Stomach smooth muscle (tissue), 2 donors: ENCODE measurements around the gene PLXNB1.

Source experiments
- H3K27ac ChIP-seq: one replicate; pipeline ENCODE4 v1.7.0; 2013; ENCODE audit warnings: mild to moderate bottlenecking, low read length, inconsistent platforms
- H3K27me3 ChIP-seq, 2 donors: one replicate each; pipeline ENCODE4 v1.7.0; 2013; ENCODE audit warnings: low read length in 2 of 2; ENCODE audit not compliant: insufficient read depth in 2 of 2, control insufficient read depth in 1 of 2
- H3K36me3 ChIP-seq, 2 donors: one replicate each; pipeline ENCODE4 v1.7.0; 2013; ENCODE audit warnings: low read length in 2 of 2; ENCODE audit not compliant: control insufficient read depth in 2 of 2, insufficient read depth in 2 of 2
- H3K4me1 ChIP-seq: one replicate; pipeline ENCODE4 v1.7.0; 2013; ENCODE audit warnings: low read length; ENCODE audit not compliant: control insufficient read depth, insufficient read depth
- H3K4me3 ChIP-seq, 2 donors: one replicate each; pipeline ENCODE4 v1.7.0; 2013; ENCODE audit warnings: low read length in 2 of 2
- H3K9ac ChIP-seq, 2 donors: one replicate each; pipeline ENCODE4 v1.7.0; 2013; ENCODE audit warnings: low read length in 2 of 2, mild to moderate bottlenecking in 1 of 2
- H3K9me3 ChIP-seq, 2 donors: one replicate each; pipeline ENCODE4 v1.7.0; 2013; ENCODE audit warnings: low read length in 2 of 2; ENCODE audit not compliant: control insufficient read depth in 2 of 2
- donor health status: healthy.
- donor health status: Pancreatic carcinoma.

The PLXNB1 gene

GRCh38 chr3:48418140-48418539, 11.7 kb downstream of the PLXNB1 start:
- Histone ChIP-seq H3K4me3 (no peak overlapping the region), H3K27ac (peak overlapping the region; percentile 18), H3K9me3 (no peaks in the 10 kb centered on the region), H3K36me3 (peaks cover 11 to 54% of the 10 kb centered on the region in 2 donors), H3K4me1 (peaks cover 32% of the 10 kb centered on the region), H3K27me3 (no peaks in the 10 kb centered on the region), H3K9ac (no peak overlapping the region)

- H3K27me3 ChIP-seq, result no peaks in the 10 kb centered on the region
- peaks cover 28% of the 10 kb centered on the region for H3K4me1 ChIP-seq
- peak overlapping the region; percentile 18 for H3K27ac ChIP-seq
- no peaks in the 10 kb centered on the region for H3K9me3 ChIP-seq
- no peak overlapping the region for H3K4me3 ChIP-seq
- peaks cover 11 to 58% of the 10 kb centered on the region in 2 donors for H3K36me3 ChIP-seq
- H3K9ac ChIP-seq, result no peak overlapping the region
Observed at GRCh38 chr3:48417529-48418108, 12.3 kb downstream of the PLXNB1 start.

DNA sequence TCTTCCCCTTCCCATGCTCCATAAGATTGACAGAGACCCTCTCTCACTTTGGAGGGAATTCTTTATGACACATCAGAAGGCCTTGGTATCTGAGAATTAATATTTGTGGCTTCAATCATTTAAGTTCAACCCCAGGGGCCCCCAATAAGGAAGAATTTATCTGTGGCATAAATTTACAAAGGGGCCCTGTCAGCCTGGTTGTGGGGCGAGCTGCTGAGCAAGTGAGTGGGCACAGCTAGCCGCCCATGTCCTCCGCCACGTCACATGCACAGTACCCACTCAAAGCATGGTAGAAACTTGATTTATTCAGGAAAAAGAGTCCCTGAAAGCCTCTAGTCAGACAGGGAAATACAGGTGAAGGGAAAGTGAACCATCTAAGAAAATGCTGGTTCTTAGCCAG, 13.3 kb downstream of the PLXNB1 start:
- H3K36me3 ChIP-seq, result peaks cover 22 to 66% of the 10 kb centered on the region in 2 donors
- no peak overlapping the region for H3K4me3 ChIP-seq

GRCh38 chr3:48416091-48416505, 13.8 kb downstream of the PLXNB1 start:
- peaks cover 23 to 70% of the 10 kb centered on the region in 2 donors for H3K36me3 ChIP-seq
- H3K4me1 ChIP-seq, result peaks cover 24% of the 10 kb centered on the region
- H3K27me3 ChIP-seq, result no peaks in the 10 kb centered on the region

More for the DNA sequence above, 13.3 kb downstream of the PLXNB1 start:
- Histone ChIP-seq H3K4me1 (peaks cover 24% of the 10 kb centered on the region), H3K9me3 (no peaks in the 10 kb centered on the region), H3K27ac (no peak overlapping the region), H3K9ac (no peak overlapping the region), H3K27me3 (no peaks in the 10 kb centered on the region)

GRCh38 chr3:48415251-48415953, 14.5 kb downstream of the PLXNB1 start:
- H3K4me3 ChIP-seq, result no peak overlapping the region
- H3K27me3 ChIP-seq, result no peaks in the 10 kb centered on the region
- peaks cover 24 to 71% of the 10 kb centered on the region in 2 donors for H3K36me3 ChIP-seq
- H3K9me3 ChIP-seq, result no peaks in the 10 kb centered on the region
- H3K9ac ChIP-seq, result no peak overlapping the region
- H3K27ac ChIP-seq, result peak overlapping the region; percentile 46
- H3K4me1 ChIP-seq, result peaks cover 24% of the 10 kb centered on the region

More at GRCh38 chr3:48416091-48416505, 13.8 kb downstream of the PLXNB1 start:
- H3K9me3 ChIP-seq, result no peaks in the 10 kb centered on the region
- no peak overlapping the region for H3K4me3 ChIP-seq
- no peak overlapping the region for H3K9ac ChIP-seq
- H3K27ac ChIP-seq, result peak overlapping the region; percentile 46

- no peak overlapping the region for H3K9ac ChIP-seq
- H3K9me3 ChIP-seq, result no peaks in the 10 kb centered on the region
- peak overlapping the region; percentile 64 for H3K27ac ChIP-seq
- no peaks in the 10 kb centered on the region for H3K27me3 ChIP-seq
- peaks cover 24% of the 10 kb centered on the region for H3K4me1 ChIP-seq
- peak overlapping the region in 1 of 2 donors; percentile 29 for H3K4me3 ChIP-seq
- peaks cover 29 to 79% of the 10 kb centered on the region in 2 donors for H3K36me3 ChIP-seq
Observed at GRCh38 chr3:48414376-48415250, 15.3 kb downstream of the PLXNB1 start.

DNA sequence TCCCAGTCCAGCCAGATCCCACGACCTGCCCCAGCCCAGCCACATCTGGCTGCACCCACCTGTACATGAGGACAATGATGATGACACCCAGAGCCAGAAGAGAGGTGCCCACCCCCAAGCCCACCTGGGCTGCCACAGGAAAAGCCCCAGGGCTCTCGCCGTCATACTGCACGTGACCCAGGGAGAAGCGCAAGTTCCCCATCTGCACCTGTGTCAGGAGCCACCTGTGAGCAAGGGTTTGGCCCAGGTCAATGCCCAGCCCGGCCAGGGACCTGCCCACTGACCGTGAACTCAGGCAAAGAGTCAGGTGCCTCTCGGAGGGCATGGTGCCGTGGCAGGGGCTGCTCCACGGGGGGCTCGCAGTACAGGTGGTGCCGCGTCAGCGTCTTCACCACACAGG, 16.3 kb downstream of the PLXNB1 start:
- Histone ChIP-seq H3K27me3 (no peaks in the 10 kb centered on the region), H3K4me1 (peaks cover 22% of the 10 kb centered on the region), H3K4me3 (no peak overlapping the region), H3K9ac (no peak overlapping the region), H3K36me3 (peaks cover 37 to 80% of the 10 kb centered on the region in 2 donors), H3K9me3 (no peaks in the 10 kb centered on the region), H3K27ac (peak overlapping the region; percentile 64)

DNA sequence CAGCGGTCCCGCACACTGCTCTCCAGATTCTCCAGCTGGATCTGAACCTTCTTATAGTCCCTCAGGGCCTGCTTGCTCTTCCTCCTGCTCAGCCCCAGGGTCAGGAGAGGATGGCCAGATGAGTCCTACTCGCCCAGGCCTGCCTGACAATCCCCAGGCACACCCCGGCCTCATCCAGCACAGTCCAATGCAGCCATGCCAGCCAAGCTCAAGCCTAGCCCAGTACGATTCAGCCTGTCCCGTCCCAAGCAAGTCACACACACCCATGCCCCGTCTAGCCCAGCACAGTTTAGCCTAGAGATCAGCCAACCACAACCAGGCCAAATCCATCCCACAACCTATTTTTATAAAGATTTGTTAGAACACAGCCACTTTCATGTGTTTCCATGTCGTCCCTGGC, 16.8 kb downstream of the PLXNB1 start:
- H3K4me1 ChIP-seq, result peaks cover 22% of the 10 kb centered on the region
- peaks cover 34 to 79% of the 10 kb centered on the region in 2 donors for H3K36me3 ChIP-seq
- H3K27me3 ChIP-seq, result no peaks in the 10 kb centered on the region
- H3K9ac ChIP-seq, result no peak overlapping the region
- no peaks in the 10 kb centered on the region for H3K9me3 ChIP-seq
- H3K4me3 ChIP-seq, result no peak overlapping the region
- H3K27ac ChIP-seq, result peak overlapping the region; percentile 64

DNA sequence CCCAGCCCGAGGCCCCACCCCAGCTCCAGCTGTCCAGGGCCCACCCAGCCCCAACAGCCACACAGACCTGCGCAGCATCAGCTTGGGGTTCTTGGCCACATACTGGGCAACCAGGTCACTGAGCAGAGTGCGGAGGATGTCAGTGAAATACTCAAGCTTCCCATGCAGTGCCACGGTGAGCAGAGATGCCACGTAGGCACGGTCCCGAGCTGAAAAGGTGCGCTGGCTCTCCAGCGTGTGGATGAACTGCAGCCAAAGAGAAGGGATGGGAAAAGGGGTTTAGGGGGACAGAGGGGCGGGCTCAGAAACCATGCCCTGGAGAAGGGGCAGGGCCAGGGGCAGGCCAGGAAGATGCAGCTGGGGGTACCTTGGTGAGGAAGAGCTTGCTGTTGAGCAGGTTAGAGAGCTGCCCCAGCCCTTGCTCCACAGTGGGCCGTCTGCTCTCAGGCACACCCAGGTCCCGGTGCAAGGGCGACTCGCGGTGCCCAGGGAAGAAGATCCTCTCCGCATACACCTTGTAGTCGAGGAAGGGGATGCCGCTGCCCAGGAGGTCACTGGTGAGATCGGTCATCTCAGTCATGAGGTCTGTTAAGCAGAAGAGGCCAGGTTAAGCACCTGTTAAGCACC, 17.4 kb downstream of the PLXNB1 start:
- Histone ChIP-seq H3K4me3 (no peak overlapping the region), H3K9me3 (no peaks in the 10 kb centered on the region), H3K27ac (peak overlapping the region; percentile 64), H3K36me3 (peaks cover 34 to 75% of the 10 kb centered on the region in 2 donors), H3K4me1 (peaks cover 22% of the 10 kb centered on the region), H3K27me3 (no peaks in the 10 kb centered on the region), H3K9ac (no peak overlapping the region)

DNA sequence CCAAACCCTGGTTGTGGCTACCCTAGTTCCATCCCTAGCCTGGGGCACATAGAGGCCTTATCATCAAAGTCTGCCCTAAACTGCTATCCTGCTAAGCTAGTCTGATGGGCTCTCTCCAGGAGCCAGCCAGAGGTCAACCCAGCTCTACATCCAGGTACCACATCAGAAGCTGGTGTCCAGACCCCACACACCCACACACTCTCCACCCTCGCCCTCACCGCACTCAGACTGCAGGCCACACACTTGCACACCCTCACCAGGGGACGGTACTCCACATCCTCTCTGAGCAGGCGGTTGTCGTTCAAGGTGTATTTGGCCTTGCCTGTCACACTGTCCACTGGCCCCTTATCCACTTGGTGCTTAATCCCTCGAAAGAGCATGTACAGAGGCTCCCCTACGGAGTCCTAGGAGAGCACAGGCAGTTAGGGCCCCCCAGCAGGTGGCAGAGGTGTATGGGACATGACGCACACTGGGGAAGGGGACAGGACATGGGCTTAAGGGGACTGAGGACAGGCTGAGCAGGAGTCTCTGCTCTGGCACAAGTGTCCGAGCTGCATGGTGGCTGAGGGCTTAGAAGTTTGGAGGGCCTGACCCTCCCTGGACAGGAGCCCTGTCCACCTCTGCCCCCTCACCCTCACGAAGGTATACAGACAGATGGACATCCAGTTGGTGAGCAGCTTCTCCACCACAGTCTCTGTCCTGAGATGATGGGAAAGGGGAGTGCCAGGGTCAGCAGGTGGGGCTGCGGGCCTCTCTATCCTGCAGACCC, 18.1 kb downstream of the PLXNB1 start:
- Histone ChIP-seq H3K27me3 (no peaks in the 10 kb centered on the region), H3K9me3 (no peaks in the 10 kb centered on the region), H3K9ac (no peak overlapping the region), H3K4me3 (no peak overlapping the region), H3K4me1 (peaks cover 21% of the 10 kb centered on the region), H3K27ac (peak overlapping the region; percentile 64), H3K36me3 (peaks cover 31 to 76% of the 10 kb centered on the region in 2 donors)
